D721Med (cell line): Measurements from ENCODE around the gene PSMG3.

Experiments
- DNase-seq: peaks from one replicate; pipeline ENCODE4 v3.0.0; 2011; ENCODE audit warnings: low spot score; ENCODE audit not compliant: insufficient read length
- FAIRE-seq: peaks from 2 replicates; lab custom pipeline; 2011; peaks lifted over from hg19 to GRCh38; lab: Jason Lieb, UNC
- CTCF ChIP-seq: IDR thresholded peaks from 2 replicates; pipeline ENCODE4 v1.5.1; 2012; ENCODE audit warnings: mild to moderate bottlenecking, control low read depth; ENCODE audit not compliant: insufficient read depth; ENCODE audit errors: missing control alignments

Gene PSMG3

DNA sequence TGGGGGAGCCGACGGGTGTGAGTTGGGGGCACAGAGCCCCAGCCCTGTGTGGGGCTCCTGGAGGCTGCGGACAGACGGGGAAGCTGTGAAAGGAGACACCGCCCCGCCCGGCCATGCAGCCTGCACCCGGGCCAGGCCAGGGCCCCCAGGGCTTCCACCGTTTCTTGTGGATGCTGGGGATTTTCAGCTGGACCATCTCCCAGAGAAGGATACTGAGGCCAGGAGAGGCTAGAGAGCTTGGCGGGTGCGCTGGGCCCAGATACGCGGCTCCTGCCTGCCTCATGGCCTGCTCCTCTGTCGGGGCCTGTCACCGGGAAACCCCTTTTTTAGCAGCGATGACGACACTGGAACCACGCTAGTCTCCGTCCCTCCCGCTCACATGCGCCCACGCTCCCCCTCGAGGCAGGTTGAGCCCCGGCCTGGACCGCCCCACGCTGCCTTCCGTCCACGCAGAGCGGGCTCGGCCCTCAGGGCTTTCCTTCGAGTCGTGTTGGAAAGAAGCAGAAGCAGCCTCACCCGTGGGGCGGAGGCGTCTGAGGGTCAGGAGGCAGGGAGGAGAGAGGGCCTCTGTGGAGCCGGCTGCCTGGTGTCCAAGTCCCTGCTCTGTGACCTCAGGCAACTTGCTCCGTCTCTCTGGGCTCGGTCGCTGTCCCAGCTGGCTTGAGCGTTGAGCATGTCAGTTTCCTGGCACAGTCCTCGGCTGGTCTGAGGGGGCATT, 25.5 kb downstream of the PSMG3 start:
- no peak for FAIRE-seq
- DNase-seq: no peak
- no peak for TF ChIP-seq CTCF

DNA sequence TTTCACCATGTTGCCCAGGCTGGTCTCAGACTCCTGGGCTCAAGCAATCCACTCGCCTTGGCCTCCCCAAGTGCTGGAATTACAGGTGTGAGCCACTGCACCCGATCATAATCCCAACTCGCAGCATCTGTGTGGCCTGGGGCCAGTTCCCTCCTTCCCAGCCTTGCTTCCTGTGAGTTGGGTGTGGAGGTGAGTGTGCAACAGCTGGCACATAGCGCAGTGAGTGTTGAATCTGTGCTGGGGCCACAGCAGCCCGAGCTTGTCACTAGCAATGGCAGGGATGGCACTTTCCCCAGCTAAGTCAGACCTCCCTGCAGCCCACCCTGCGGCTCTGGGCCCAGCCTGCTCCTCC, 26.0 kb downstream of the PSMG3 start:
- TF ChIP-seq CTCF: no peak
- no peak for FAIRE-seq
- DNase-seq: no peak

GRCh38 chr7:1542841-1543747, 26.7 kb downstream of the PSMG3 start:
- no peak for TF ChIP-seq CTCF
- no peak for FAIRE-seq
- DNase-seq: no peak

DNA sequence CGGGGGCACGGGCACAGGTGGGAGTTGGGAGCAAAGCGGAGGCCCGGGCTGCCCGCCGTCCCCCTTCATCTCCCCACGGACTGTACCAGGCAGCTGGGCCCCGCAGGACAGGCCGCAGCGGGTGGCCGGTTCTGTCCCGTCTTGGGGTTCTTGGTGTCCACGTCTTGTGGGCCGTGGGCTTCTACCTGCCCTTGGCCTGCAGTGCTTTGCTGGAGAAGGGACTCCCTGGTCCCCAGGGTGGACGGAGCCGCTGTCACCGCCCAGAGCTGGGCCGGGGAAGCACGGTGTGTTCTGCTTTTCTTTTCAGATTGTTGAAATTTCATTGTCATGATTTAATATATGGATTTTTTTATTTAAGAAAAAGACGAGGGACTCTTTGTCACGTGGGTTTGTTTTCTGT, 27.5 kb downstream of the PSMG3 start:
- DNase-seq (no peak), FAIRE-seq (no peak)
- TF ChIP-seq CTCF: no peak

- no peak for TF ChIP-seq CTCF
- FAIRE-seq: no peak
- DNase-seq: no peak
Observed at GRCh38 chr7:1541431-1542162, 28.2 kb downstream of the PSMG3 start.

DNA sequence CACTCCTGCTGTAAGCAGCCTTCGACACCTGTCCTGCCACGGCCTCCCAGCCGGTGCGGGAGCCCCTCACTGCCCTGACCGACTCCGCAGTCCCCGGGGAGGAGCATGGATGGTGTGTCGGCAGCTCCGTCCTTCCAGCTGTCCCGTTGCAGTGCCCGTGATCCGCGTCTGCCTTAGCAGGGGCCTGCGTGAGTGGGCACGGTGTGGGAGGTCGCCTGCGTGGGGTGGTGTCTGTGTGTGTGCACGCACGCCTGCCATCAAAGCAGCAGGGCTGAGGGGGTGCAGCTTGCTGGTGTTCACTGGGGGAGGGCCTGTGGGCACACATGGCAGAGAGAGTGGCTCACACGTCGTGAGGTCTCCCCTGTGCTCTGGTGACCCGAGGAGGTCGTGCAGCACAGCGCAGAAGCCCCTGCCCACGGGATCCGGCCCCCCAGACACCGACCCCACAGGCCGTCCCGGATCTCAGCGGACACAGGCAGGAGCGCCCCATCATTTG, 29.0 kb downstream of the PSMG3 start:
- no peak for TF ChIP-seq CTCF
- no peak for FAIRE-seq
- no peak for DNase-seq
